AG10803 (cell line): ENCODE results near the gene RALGAPB.

ENCODE experiments used
- DNase-seq: peaks from one replicate; pipeline ENCODE4 v3.0.0; 2010; ENCODE audit warnings: low read depth
- H3K4me3 ChIP-seq: 2 replicates; pipeline ENCODE4 v1.5.1; 2011; ENCODE audit warnings: mild to moderate bottlenecking, low read length, control low read depth
- CTCF ChIP-seq: conservative IDR thresholded peaks from 2 replicates; pipeline ENCODE4 v1.5.1; 2011; ENCODE audit warnings: mild to moderate bottlenecking, low read length, control low read depth, inconsistent platforms

The RALGAPB gene

GRCh38 chr20:38624084-38624483 lies 151.4 kb downstream of the RALGAPB start:
- TF ChIP-seq CTCF: no peak
- no peak overlapping the region for H3K4me3 ChIP-seq
- no peak for DNase-seq

DNA sequence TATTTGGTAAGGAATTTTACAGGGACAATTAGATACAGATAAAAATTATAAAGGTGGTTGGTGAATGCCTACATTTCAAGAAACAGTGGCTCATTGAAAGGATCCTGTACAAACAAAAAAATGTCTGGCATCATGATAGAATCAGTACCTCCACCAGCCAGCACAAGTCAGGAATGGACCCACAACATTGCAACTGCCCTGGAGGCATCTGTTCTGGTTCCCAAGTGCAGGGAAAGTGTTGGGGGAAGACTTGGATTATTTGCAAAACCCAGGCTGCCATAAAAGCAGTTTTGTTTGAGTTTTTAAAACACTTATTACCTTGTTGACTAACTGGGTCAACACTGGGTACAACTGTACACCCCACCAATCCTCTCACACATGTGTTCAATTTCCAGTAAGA lies 153.3 kb downstream of the RALGAPB start:
- H3K4me3 ChIP-seq: no peak overlapping the region
- DNase-seq: no peak
- TF ChIP-seq CTCF: no peak

GRCh38 chr20:38626921-38627659 lies 154.4 kb downstream of the RALGAPB start:
- no peak for DNase-seq

More at GRCh38 chr20:38626921-38627659, 154.4 kb downstream of the RALGAPB start:
- TF ChIP-seq CTCF: no peak
- H3K4me3 ChIP-seq: no peak overlapping the region
